Measurements from ENCODE around the gene ZBTB7C. TPM values are rescaled to one million over a fixed set of nuclear protein-coding genes. Genes with fewer than 3 reads are reported as not detected.

Gene ZBTB7C
- total and polyA plus RNA-seq, 2 of the 8 experiments (the other 6 are each of a cell fraction or from before 2014, with no cell fraction given) = 0.15 to 0.45 TPM

GRCh38 chr18:48090702-48091101, 318.5 kb downstream of the ZBTB7C start (continued):
- TF ChIP-seq CTBP2 (IDR thresholded peaks at IDR 0.05; ENCODE audit: borderline replicate concordance, insufficient read depth, insufficient read length, low read length) (no peak), TEAD4 (IDR thresholded peaks at IDR 0.05; ENCODE audit: low read depth, low read length) (no peak)
